MCF 10A (cell line): Measurements from ENCODE around the gene METTL15. TPM values are rescaled to one million over a fixed set of nuclear protein-coding genes. Genes with fewer than 3 reads are reported as not detected.
"Not testable (repeated sequence)": the region's sequence is repeated elsewhere in the genome, so short reads cannot be mapped to it uniquely, and the experiment has no call there.

Source experiments
- BruUV-seq: library from RNA; stranded (reverse); fragments of 400-500 nt; replicated peaks from 2 replicates; lab custom pipeline; 2021; lab: Mats Ljungman, UMichigan
- CTCF ChIA-PET: fragments of 300-600 bp; sonication (Branson Sonifier 250); formaldehyde crosslinking; extraction: SDS; loops from one replicate; lab custom pipeline; 2021; ENCODE audit warnings: antibody characterized with exemption, inconsistent platforms; lab: Yijun Ruan, JAX
- POLR2A ChIA-PET: fragments of 300-600, 350-650 bp; sonication (Branson Sonifier 250); formaldehyde crosslinking; extraction: SDS; loops from one replicate; lab custom pipeline; 2020; ENCODE audit warnings: antibody characterized with exemption, inconsistent platforms; lab: Yijun Ruan, JAX
- DNase-seq: peaks from one replicate; pipeline ENCODE4 v3.0.0-alpha.2; 2018; ENCODE audit not compliant: unreplicated experiment
- H3K27ac Mint-ChIP-seq: one replicate; pipeline ENCODE4 v1.8.0; 2022; ENCODE audit warnings: mild to moderate bottlenecking, low read depth, mixed read lengths; ENCODE audit not compliant: unreplicated experiment
- H3K27me3 Mint-ChIP-seq: one replicate; pipeline ENCODE4 v1.8.0; 2022; ENCODE audit warnings: mixed read lengths; ENCODE audit not compliant: insufficient read depth, unreplicated experiment
- H3K36me3 Mint-ChIP-seq: one replicate; pipeline ENCODE4 v1.8.0; 2022; ENCODE audit warnings: mild to moderate bottlenecking, moderate library complexity, mixed read lengths; ENCODE audit not compliant: insufficient read depth, unreplicated experiment
- H3K4me1 Mint-ChIP-seq: one replicate; pipeline ENCODE4 v1.8.0; 2022; ENCODE audit warnings: mixed read lengths; ENCODE audit not compliant: insufficient read depth, unreplicated experiment
- H3K4me3 Mint-ChIP-seq: one replicate; pipeline ENCODE4 v1.8.0; 2022; ENCODE audit warnings: mild to moderate bottlenecking, moderate library complexity, mixed read lengths; ENCODE audit not compliant: unreplicated experiment
- H3K9me3 Mint-ChIP-seq: one replicate; pipeline ENCODE4 v1.8.0; 2022; ENCODE audit warnings: mixed read lengths; ENCODE audit not compliant: unreplicated experiment
- intact Hi-C: fragments of 100-400 bp; cut with micrococcal nuclease; formaldehyde crosslinking; loops from 2 replicates; pipeline ENCODE4 v1.14.1; 2022
- total RNA-seq: library from RNA; stranded (reverse); gene quantifications from 2 replicates; pipeline ENCODE4 v1.2.3, GENCODE V29; 2022
- TF ChIP-seq, protein P1 (sequence below): fragments of 200-600 bp; IDR thresholded peaks from one replicate; pipeline ENCODE4 v1.8.0; 2022; ENCODE audit warnings: antibody characterized with exemption, mild to moderate bottlenecking; ENCODE audit not compliant: unreplicated experiment

The METTL15 gene
- total RNA-seq, 1 experiment from 2014 or later: 16.8 TPM

DNA sequence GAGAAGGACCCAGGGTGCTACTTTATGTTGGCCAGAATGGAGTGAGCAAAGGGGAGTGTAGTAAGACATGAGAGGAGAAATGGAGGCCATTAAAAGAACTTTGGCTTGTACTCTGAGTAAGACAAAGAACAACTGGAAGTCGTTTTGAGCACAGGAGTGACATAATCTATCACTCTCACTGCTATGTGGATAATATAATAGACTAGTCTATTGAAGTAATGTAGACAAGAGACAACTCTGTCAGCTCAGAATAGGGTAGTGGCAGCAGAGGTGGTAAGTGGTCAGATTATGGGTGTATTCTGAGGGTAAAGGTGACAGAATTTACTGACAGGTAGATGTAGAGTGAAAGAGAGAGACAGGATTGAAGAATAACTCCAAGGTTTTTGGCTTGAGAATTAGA lies 8.5 kb upstream of the METTL15 start:
- H3K36me3 Mint-ChIP-seq: peaks cover 6% of the 10 kb centered on the region
- no peaks in the 10 kb centered on the region for H3K9me3 Mint-ChIP-seq
- H3K4me1 Mint-ChIP-seq: peaks cover 52% of the 10 kb centered on the region
- H3K27me3 Mint-ChIP-seq: no peaks in the 10 kb centered on the region
- ChIA-PET POLR2A (interaction anchor here (0.6 to 1.5 kb wide), 6 partner anchors 9 to 644 kb away, joined by 3 to 9 read pairs (median 4); no protein-coding TSS in a partner anchor), CTCF (interaction anchor here (1.1 kb wide), 1 partner anchor 9 kb away, joined by 3 read pairs; no protein-coding TSS in a partner anchor)
- no peak for DNase-seq
- peak overlapping the region; percentile 74 for H3K27ac Mint-ChIP-seq
- BruUV-seq: no TSS peak
- intact Hi-C loops: loop anchor here (10.0 kb wide), 2 partner anchors 595 to 1225 kb away; no protein-coding TSS in a partner anchor
- no peak overlapping the region for H3K4me3 Mint-ChIP-seq
- TF ChIP-seq, protein P1, sequence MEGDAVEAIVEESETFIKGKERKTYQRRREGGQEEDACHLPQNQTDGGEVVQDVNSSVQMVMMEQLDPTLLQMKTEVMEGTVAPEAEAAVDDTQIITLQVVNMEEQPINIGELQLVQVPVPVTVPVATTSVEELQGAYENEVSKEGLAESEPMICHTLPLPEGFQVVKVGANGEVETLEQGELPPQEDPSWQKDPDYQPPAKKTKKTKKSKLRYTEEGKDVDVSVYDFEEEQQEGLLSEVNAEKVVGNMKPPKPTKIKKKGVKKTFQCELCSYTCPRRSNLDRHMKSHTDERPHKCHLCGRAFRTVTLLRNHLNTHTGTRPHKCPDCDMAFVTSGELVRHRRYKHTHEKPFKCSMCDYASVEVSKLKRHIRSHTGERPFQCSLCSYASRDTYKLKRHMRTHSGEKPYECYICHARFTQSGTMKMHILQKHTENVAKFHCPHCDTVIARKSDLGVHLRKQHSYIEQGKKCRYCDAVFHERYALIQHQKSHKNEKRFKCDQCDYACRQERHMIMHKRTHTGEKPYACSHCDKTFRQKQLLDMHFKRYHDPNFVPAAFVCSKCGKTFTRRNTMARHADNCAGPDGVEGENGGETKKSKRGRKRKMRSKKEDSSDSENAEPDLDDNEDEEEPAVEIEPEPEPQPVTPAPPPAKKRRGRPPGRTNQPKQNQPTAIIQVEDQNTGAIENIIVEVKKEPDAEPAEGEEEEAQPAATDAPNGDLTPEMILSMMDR: no peak

DNA sequence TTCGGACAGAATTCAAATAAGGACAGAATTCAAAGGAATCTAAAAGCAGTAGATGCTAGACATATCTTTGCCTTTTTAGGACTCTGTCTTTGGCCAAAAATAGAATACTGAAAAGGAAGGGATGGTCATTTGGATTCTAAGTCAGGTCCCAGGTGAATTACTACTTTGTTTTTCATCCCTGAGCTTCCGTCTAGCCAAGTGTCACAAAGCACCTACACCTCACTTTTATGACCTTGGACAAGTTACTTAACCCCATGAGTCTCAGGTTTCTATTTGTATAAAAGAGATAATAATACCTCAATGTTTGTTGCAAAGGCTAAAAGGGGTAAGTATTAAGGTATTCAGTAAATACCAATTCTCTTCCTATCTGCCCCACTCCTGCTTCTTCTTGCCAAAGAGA lies 7.5 kb upstream of the METTL15 start:
- DNase-seq: no peak
- POLR2A ChIA-PET: interaction anchor here (0.6 to 1.9 kb wide), 7 partner anchors 9 to 643 kb away, joined by 3 to 6 read pairs (median 4); no protein-coding TSS in a partner anchor
- peaks cover 49% of the 10 kb centered on the region for H3K4me1 Mint-ChIP-seq
- intact Hi-C loops: loop anchor here (10.0 kb wide), 2 partner anchors 594 to 1224 kb away; no protein-coding TSS in a partner anchor
- peaks cover 6% of the 10 kb centered on the region for H3K36me3 Mint-ChIP-seq
- CTCF ChIA-PET: interaction anchor here (0.6 kb wide), 2 partner anchors 9 to 30 kb away, joined by 3 to 4 read pairs; no protein-coding TSS in a partner anchor
- H3K27me3 Mint-ChIP-seq: no peaks in the 10 kb centered on the region
- no peaks in the 10 kb centered on the region for H3K9me3 Mint-ChIP-seq
- BruUV-seq: no TSS peak
- TF ChIP-seq, protein P1: no peak
- no peak overlapping the region for H3K4me3 Mint-ChIP-seq
- H3K27ac Mint-ChIP-seq: peak overlapping the region; percentile 74

DNA sequence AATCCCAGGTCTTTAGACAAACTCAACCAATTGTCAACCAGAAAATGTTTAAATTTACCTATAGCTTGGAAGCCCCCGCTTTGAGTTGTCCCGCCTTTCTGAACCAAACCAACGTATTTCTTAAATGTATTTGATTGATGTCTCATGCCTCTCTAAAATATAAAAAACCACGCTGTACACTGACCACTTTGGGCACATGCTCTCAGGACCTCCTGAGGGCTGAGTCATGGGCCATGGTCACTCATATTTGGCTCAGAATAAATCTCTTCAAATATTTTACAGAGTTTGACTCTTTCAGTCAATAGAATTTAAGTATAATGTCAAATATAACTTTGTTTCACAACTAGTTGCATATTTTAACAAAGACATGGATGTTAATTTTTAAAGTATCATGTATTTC lies 5.9 kb upstream of the METTL15 start:
- POLR2A ChIA-PET: interaction anchor here (0.9 to 1.9 kb wide), 2 partner anchors 10 to 12 kb away, joined by 4 to 5 read pairs; no protein-coding TSS in a partner anchor
- peak overlapping the region; percentile 72 for H3K27ac Mint-ChIP-seq
- H3K4me3 Mint-ChIP-seq, H3K27me3 Mint-ChIP-seq, H3K36me3 Mint-ChIP-seq, DNase-seq, H3K9me3 Mint-ChIP-seq, BruUV-seq: not testable (repeated sequence)
- CTCF ChIA-PET: interaction anchor here (0.6 to 0.9 kb wide), 4 partner anchors 43 to 1228 kb away, joined by 3 to 4 read pairs (median 3); no protein-coding TSS in a partner anchor
- peaks cover 55% of the 10 kb centered on the region for H3K4me1 Mint-ChIP-seq
- intact Hi-C loops: loop anchor here (10.0 kb wide), 2 partner anchors 593 to 1223 kb away; no protein-coding TSS in a partner anchor

DNA sequence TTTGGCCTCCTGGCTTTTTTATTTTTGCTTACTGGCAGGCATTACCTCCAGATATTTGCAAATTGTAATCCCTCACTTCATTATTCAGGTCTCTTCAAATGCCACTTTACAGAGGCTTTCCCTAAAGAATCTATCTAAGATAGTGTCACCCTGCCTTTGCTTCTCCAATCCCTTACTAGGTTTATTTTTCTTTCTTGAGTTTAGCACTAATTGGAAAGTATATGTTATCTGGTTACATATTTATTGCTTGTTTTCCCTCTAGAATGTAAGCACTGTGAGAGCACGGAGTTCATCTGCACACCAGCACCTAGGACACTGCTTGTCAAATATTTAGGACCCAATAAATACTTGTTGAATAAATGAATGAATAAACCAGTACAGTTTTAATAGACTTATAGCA lies 3.8 kb upstream of the METTL15 start:
- peak overlapping the region; percentile 17 for H3K4me3 Mint-ChIP-seq
- H3K27ac Mint-ChIP-seq: no peak overlapping the region
- H3K27me3 Mint-ChIP-seq: no peaks in the 10 kb centered on the region
- POLR2A ChIA-PET: interaction anchor here (1.0 to 6.8 kb wide), 4 partner anchors 12 to 403 kb away, joined by 3 to 51 read pairs (median 4); partner anchors contain the start of gene BDNF
- H3K4me1 Mint-ChIP-seq: peaks cover 53% of the 10 kb centered on the region
- no TSS peak for BruUV-seq
- intact Hi-C loops: loop anchor here (10.0 kb wide), 2 partner anchors 590 to 1220 kb away; no protein-coding TSS in a partner anchor
- TF ChIP-seq, protein P1: no peak
- DNase-seq: peak; percentile 2
- CTCF ChIA-PET: interaction anchor here (0.9 kb wide), 1 partner anchor 265 kb away, joined by 5 read pairs; no protein-coding TSS in a partner anchor
- H3K36me3 Mint-ChIP-seq: no peaks in the 10 kb centered on the region
- H3K9me3 Mint-ChIP-seq: no peaks in the 10 kb centered on the region
